ENCODE measurements around the gene GDPD5. TPM values are rescaled to one million over a fixed set of nuclear protein-coding genes. Genes with fewer than 3 reads are reported as not detected.

The GDPD5 gene
- total and polyA plus RNA-seq, 10 of the 15 experiments (the other 5 are each of a cell fraction or from before 2014, with no cell fraction given) = 0.10 to 30.0 (median 6.7) TPM

DNA sequence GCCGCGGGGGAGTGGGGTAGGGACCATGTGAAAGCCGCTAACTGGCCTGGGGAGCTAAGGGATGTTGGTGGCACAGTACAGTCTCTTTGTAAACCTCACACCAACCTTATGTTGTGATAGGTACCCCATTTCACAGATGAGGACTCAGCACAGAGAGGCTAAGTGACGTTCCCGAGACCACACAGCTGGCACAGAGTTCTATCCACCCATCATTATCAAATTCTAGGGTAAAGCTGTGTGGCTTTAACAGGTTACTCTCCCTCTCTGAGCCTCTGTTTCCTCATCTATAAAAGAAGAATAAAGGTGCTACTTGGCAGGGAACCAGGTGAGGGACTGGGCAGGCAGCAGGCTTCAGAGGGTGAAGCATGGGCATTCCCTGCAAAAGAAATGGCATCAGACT, 1.4 kb upstream of the GDPD5 start:
- Histone ChIP-seq H3K4me3 (no peak overlapping the region), H3K4me1 (ENCODE audit: control insufficient read depth, insufficient read depth, low read length) (peaks cover 18% of the 10 kb centered on the region), H3K9ac (ENCODE audit: control insufficient read depth, insufficient read depth, low read length) (no peak overlapping the region), H3K36me3 (ENCODE audit: control insufficient read depth in 2 of 2, insufficient read depth in 2 of 2, low read length in 1 of 2) (no peaks in the 10 kb centered on the region), H2AFZ (ENCODE audit: control insufficient read depth, low read depth, low read length) (no peak overlapping the region), H3K9me3 (replicated peaks; ENCODE audit: control insufficient read depth, insufficient read depth, low read length) (no peaks in the 10 kb centered on the region), H3K79me2 (ENCODE audit: control insufficient read depth, insufficient read depth, low read length) (no peaks in the 10 kb centered on the region), H3K27me3 (replicated peaks in 1 of 2; ENCODE audit: control insufficient read depth in 2 of 2, insufficient read depth in 2 of 2, low read length in 1 of 2) (0 out of 4 replicates have a peak, but pooled peaks cover 0 to 3% of the 10 kb centered on the region in 2 experiments), H3K27ac (ENCODE audit: control insufficient read depth, insufficient read depth) (no peak overlapping the region), H4K20me1 (ENCODE audit: control insufficient read depth, insufficient read depth) (no peaks in the 10 kb centered on the region), H3K4me2 (ENCODE audit: control insufficient read depth, insufficient read depth) (no peak overlapping the region)
- in situ Hi-C loops (cut with MboI) (no loop called here), intact Hi-C loops (cut with micrococcal nuclease; ENCODE audit: unreplicated experiment) (no loop called here)
- SMC1A ChIA-PET (ENCODE audit: uncharacterized antibody, unreplicated experiment) = interaction anchor here (0.9 to 7.9 kb wide), 4 partner anchors 10 to 138 kb away, joined by 3 to 114 read pairs (median 3); no protein-coding TSS in a partner anchor
- RAD21 ChIA-PET (ENCODE audit: unreplicated experiment) = no interaction called here
- FAIRE-seq = no peak
- BruUV-seq (replicated peaks) = no TSS peak
- no peak for DNase-seq (ENCODE audit: low read depth, low spot score)
- no peak for ATAC-seq
- TF ChIP-seq SUZ12 (IDR thresholded peaks at IDR 0.05; ENCODE audit: unreplicated experiment) (no peak), ESRRA (IDR thresholded peaks at IDR 0.05; ENCODE audit: low read length) (no peak), TARDBP (IDR thresholded peaks at IDR 0.05; ENCODE audit: borderline replicate concordance) (no peak), RAD51 (IDR thresholded peaks at IDR 0.05) (no peak), CREB1 (IDR thresholded peaks at IDR 0.05; ENCODE audit: low read depth) (no peak)
- TF ChIP-seq, protein P1, sequence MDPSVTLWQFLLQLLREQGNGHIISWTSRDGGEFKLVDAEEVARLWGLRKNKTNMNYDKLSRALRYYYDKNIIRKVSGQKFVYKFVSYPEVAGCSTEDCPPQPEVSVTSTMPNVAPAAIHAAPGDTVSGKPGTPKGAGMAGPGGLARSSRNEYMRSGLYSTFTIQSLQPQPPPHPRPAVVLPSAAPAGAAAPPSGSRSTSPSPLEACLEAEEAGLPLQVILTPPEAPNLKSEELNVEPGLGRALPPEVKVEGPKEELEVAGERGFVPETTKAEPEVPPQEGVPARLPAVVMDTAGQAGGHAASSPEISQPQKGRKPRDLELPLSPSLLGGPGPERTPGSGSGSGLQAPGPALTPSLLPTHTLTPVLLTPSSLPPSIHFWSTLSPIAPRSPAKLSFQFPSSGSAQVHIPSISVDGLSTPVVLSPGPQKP (IDR thresholded peaks at IDR 0.05; ENCODE audit: low read depth, low read length) = no peak
- TF ChIP-seq, protein P2, sequence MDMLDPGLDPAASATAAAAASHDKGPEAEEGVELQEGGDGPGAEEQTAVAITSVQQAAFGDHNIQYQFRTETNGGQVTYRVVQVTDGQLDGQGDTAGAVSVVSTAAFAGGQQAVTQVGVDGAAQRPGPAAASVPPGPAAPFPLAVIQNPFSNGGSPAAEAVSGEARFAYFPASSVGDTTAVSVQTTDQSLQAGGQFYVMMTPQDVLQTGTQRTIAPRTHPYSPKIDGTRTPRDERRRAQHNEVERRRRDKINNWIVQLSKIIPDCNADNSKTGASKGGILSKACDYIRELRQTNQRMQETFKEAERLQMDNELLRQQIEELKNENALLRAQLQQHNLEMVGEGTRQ (IDR thresholded peaks at IDR 0.05; ENCODE audit: borderline replicate concordance, low read depth, low read length) = no peak
- CTCF ChIA-PET = interaction anchor here (0.9 to 15.9 kb wide), 5 partner anchors 10 to 247 kb away, joined by 3 to 288 read pairs (median 9); no protein-coding TSS in a partner anchor
- 100% methylated on average over 5 of the region's 5 CpGs for WGBS (ENCODE audit: insufficient coverage, insufficient replicate concordance, low lambda C conversion rate, missing lambda C conversion rate)
- POLR2A ChIA-PET = interaction anchor here (2.3 kb wide), 1 partner anchor 9 kb away, joined by 7 read pairs; no protein-coding TSS in a partner anchor
